HG03280 (cell line): ENCODE results near the gene NHERF2.

ENCODE experiments used
- ATAC-seq: cut with Tn5 transposase; IDR thresholded peaks from one replicate; pipeline ENCODE4 v1.9.1; 2021; ENCODE audit warnings: mild to moderate bottlenecking, moderate library complexity; ENCODE audit not compliant: unreplicated experiment

The NHERF2 gene

DNA sequence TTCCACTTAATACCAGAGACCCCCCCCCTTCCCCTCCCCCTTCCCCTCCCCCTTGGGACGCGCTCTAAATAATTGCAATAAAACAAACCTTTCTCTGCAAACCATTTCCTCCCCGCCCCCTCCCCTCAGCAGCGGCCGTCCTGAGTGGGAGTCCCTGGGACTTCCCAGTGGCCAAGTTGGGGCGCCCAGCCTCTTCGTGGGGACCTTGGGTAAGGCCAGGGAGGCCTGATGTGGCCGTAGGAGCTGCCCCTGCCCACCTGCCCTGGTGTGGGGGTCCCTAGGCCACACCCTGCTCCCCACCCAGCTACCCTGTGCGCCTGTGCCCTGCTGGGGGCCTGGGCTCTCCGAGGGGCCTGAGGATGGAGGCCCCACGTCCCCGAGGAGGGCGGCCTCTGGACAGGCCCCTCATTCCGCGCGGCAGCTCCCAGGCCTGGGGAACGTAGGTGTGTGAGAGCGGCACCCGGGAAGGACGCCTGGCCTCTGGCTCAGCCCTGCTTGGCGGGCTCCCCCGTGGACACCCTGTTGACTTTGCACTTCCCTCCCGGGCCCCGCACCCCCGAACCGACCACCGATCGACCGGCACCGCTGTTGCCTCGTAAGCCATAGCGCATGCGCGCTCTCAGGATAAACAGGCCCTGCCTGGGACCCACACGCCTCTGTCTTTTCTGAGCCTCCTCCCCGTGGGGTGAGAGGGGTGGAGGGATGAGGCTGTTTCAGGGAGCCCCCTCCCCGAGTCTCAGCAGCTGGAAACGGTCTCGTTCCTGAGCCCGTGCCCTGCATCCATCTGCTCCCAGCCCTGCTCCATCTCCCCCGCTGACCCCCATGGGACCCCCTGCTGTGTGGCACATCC is 11.9 kb downstream of the NHERF2 start:
- no peak for ATAC-seq

GRCh38 chr16:2039274-2040031 is 12.8 kb downstream of the NHERF2 start:
- no peak for ATAC-seq

DNA sequence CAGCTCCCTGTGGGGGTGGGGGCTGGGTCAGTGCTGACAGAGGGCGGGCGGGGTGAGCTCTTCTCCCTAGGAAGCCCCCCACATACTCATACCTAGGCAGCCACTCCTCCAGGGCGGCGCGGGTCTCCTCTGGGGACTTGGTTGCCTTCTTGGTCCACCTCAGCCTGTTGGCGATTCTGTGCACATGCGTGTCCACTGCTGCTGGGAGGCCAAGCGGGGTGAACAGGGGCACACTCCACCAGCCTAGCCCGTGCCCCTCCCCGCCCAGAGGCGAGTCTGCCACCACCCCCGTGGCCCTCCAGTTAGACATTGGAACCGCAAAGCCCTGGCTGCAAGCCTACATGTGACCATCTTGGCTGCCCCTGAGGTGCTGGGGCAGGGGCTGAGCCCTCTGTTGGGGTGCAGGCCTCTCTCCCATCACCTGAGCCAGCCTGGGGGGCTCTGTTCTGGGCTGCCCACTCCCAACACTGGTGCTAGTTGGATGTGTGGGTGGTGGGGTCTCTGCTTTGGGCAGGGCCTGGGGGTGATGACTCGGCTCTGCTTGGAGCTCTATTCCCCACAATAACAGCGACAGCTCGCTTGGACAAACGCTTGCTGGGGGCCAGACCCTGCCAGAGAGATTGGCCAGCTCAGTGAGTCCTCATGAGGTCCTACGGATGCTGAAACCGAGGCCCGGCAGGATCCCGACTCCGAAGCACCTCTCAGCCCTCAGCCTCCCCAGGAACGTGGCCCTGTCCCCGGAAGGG is 13.5 kb downstream of the NHERF2 start:
- ATAC-seq, result no peak

DNA sequence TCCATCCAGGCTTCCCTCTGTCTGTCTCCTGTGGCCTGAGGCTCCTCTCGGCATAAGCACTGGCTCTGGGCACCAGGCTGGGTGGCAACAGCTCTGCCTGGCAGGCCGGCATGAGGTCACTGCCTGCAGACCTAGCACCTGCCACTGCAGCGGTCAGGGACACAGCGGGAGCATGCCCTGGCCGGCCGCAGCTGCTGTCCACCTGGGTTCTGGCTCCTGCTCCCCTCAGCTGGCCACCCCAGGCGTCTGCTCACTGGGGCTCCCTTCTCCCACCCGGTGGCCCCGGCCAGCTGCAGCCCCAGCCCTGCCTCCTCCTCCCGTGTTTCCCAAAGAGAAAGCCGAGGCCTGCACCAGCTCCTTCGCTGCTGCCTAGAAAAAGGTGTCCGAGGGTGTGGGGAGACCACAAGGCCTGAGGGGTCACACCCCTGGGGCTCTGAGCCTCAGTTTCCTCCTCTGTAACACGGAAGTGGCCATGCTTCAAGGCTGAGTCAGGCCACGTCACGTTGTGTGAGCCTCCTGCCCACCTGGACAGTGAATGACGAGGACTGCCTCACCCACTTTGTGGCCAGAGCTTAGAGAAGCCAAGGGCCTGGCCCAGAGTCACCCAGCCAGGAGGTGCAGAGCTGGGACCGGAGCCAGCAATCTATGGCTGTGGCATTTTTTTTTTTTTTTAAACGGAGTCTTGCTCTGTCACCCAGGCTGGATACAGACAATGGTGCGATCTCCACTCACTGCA is 14.3 kb downstream of the NHERF2 start:
- no peak for ATAC-seq

GRCh38 chr16:2042171-2042985 is 15.7 kb downstream of the NHERF2 start:
- no peak for ATAC-seq

DNA sequence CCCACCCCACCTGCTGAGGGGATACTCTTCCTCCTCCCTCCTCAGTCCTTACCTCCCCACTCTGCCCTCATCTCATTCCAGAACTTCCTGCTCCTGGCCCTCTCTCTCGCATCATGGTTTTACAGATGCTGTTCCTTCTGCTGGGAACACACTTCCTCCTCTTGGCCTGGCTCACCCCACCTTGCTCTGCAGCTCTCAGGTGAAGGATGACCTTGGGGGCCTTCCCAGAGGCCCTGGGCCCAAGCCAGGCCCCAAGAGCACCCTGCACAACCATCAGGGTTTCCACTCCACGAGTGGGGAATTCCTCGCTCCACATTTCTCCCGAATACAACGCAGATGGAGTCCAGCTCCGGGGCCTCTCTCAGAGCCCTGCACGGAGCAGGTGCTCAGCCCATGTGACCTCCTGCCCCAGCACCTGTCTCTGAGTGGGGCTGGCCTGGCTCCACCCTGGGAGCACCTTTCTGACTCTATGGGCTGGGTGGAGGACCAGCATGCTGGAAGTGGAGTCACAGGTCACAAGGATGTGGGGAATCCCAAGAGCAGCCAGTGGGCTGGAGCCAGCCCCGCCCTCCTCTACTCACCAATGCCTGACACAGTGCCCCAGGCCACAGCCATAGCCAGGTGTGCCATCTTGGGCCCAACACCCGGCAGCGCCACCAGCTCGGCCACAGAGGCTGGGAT is 16.4 kb downstream of the NHERF2 start:
- ATAC-seq, result no peak

GRCh38 chr16:2043667-2044451 is 17.2 kb downstream of the NHERF2 start:
- no peak for ATAC-seq

DNA sequence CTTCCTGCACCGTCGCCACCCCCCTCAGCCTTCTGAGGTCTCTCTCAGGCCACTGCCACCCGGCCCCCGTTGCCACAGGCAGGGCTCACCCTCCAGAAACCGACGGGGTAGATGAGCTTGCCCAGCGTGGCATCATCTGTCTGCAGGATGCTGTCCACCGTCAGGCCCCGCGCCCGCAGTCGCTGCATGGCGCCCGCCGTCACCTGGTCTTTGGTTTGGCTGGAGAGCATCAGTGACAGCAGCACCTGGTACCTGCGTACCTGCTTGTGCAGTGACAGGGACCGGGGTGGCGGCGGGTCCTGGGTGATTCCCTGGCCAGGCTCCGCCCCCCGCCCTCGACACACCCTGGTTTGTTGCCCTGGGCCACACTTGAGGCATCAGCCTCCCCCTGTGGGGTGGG is 17.8 kb downstream of the NHERF2 start:
- ATAC-seq, result no peak

- no peak for ATAC-seq
Observed at GRCh38 chr16:2045965-2046892, 19.5 kb downstream of the NHERF2 start.

DNA sequence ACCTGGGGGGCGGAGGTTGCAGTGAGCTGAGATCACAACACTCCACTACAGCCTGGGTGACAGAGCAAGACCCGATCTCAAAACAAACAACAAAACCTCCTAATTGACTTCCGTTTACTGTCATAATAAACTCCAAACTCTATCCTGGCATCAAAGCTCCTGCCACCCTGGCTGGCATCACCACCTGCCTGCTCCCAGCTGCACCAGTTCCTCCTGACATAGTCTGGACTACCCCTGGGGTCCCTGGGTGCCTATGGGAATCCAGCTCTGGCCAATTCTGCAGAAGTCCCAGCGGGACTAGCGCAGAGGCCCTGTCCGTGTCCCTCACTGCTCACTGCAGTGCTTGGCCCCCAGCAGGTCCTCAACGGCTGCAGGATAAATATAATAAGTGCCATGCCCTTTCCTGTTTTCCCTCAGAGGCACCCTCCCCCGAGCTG is 20.2 kb downstream of the NHERF2 start:
- no peak for ATAC-seq

DNA sequence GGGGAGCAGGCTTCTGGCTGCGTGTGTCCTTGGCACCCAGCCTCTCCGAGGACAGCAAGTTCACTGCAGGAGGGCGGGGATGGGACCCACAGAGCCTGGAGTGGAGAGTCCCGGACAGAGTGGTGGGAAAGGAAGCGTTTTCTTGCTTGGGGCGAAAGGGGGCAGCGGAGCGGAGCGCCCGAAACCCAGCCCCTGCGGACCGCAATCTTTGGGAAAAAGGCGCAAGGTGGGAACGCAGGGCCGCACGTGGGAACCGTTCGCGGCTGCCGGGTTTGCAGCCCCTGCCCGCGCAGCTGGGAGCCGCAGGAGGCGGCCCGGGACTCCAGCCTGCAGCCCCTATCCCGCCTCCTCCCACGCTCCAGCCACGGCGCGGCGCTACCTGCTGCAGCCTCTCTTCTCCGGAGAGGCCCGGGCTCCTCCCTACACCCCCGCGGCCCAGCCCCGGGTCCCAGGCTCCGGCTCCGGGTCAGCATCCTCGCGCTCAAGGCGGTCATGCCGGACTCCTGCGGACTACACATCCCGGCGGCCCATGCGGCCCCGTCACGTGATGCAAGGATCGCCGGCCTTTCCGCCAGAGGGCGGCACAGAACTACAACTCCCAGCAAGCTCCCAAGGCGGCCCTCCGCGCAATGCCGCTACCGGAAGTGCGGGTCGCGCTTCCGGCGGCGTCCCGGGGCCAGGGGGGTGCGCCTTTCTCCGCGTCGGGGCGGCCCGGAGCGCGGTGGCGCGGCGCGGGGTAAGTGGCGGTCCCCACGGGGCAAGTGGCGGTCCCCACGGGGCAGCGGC is 20.8 kb downstream of the NHERF2 start, which contains the start of the genes NTHL1 and TSC2:
Gene NTHL1, minus strand, starts transcription at position 505 of the 786 bp plus-strand sequence. Its CDS starts 11 bp downstream, at position 494.
Gene TSC2, plus strand, starts transcription at position 656 of the 786 bp plus-strand sequence. CDS start 631 bp downstream, outside the sequence.
- ATAC-seq, result peak; percentile 95

- no peak for ATAC-seq
Observed at GRCh38 chr16:2048116-2048543, 21.4 kb downstream of the NHERF2 start.

GRCh38 chr16:2053211-2053610 is 26.5 kb downstream of the NHERF2 start:
- ATAC-seq, result no peak

DNA sequence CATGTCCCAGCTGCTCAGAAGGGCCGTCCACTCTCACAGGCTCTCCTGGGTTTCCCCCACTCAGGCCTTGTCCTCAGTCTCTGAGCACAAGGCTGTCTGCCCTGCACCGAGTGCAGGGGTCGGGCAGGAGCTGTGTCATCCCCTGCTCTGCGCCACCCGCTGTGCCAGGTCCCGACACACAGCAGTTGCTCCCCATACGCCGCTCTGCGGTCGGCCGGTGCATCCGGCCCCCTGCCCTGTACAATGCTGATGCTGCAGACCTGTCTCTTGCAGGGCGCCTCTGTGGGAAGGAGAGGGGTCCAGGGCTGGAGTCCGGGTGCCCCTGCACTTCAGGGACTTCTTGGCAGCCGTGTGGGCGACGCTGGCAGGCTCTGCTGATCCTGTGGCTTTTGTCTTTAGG is 27.2 kb downstream of the NHERF2 start:
- no peak for ATAC-seq

GRCh38 chr16:2054543-2055245 is 28.0 kb downstream of the NHERF2 start:
- ATAC-seq, result no peak

GRCh38 chr16:2056077-2056476 is 29.4 kb downstream of the NHERF2 start:
- no peak for ATAC-seq
